NCI-H2171 treated with DMSO at 0.1 percent for 48 hours (cell line): ENCODE measurements around the gene ZNF646.
"Not testable (repeated sequence)": the region's sequence is repeated elsewhere in the genome, so short reads cannot be mapped to it uniquely, and the experiment has no call there.

ENCODE experiments used
- DNase-seq: peaks from one replicate; lab custom pipeline; 2025; lab: John Stamatoyannopoulos, UW

The ZNF646 gene

DNA sequence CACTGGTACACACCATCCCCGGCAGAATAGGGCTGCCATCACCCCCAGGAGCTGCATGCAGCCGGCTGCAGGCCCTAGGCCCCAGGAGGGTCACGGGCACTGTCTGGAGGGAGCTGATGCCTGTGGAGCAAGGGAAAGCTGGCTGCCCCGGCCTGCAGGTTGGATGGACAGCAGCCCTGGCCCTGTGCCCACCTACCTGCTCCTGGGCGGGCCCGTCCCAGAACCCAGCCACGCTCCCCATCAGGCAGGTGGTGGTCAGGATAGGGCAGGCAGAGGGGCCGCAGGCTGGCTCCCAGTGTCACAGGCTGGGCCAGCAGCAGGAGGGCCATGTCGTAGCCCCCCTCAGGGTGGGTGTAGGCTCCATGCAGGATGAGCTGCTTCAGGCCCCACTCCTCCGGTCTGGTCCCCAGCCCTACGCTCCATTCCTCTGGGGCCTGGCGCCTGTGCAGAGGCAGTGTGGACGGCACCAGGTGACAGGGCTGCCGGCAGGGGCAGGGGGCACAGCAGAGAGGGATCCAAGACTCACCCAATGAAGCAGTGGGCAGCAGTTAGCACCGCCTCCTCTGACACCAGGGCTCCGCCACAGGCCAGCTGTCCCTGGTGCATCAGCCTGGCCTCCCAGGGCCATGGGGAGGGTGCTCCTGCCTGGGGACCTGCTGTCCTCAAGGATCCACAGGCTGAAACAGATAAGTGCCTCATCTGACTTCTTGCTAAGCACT is 10.5 kb downstream of the ZNF646 start:
- DNase-seq = no peak

DNA sequence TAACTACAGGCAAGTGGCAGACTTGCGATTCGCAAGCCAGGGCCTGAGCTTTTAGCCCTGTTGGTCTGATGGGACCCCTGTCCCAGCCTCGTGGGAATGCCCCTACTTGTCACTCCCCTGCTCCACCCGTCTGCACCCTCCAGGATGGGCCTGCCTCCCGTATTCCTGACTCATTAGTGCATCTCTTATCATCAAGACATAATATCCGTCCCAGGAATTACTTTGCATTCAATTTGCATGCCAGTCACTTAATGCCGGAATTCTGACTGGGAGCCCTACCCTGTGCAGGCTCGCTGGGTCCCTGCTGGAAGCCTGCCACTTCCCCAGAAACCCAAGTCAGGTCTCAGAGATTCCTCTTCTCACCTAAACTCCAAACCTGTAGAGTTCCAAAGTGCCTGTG is 11.2 kb downstream of the ZNF646 start:
- no peak for DNase-seq

- DNase-seq = no peak
Measured at GRCh38 chr16:31085873-31086628, 11.8 kb downstream of the ZNF646 start.

DNA sequence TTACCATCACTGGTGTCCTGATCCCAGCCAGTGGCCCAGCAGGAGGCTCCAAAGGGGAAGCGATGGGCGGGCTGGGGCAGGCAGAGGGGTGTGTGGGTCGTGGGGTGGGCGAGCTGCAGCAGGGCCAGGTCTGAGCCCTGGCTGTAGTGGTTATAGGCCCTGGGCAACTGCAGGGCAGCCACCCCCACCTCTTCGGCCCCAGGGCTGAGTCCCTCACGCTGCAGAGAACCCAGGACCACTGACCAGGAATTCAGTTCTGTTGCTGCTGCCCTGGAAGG is 12.3 kb downstream of the ZNF646 start:
- no peak for DNase-seq

- DNase-seq = no peak
Measured at GRCh38 chr16:31087481-31087880, 13.3 kb downstream of the ZNF646 start.

GRCh38 chr16:31087971-31088370 is 13.7 kb downstream of the ZNF646 start:
- DNase-seq = no peak

GRCh38 chr16:31088459-31089183 is 14.4 kb downstream of the ZNF646 start, which contains the start of gene PRSS53:
Gene PRSS53, minus strand, starts transcription at chr16:31088943. Its CDS starts 134 bp downstream, at chr16:31088809.
- peak; percentile 33 for DNase-seq

GRCh38 chr16:31089199-31089598 is 15.0 kb downstream of the ZNF646 start:
- no peak for DNase-seq

GRCh38 chr16:31090540-31090939 is 16.3 kb downstream of the ZNF646 start:
- no peak for DNase-seq

DNA sequence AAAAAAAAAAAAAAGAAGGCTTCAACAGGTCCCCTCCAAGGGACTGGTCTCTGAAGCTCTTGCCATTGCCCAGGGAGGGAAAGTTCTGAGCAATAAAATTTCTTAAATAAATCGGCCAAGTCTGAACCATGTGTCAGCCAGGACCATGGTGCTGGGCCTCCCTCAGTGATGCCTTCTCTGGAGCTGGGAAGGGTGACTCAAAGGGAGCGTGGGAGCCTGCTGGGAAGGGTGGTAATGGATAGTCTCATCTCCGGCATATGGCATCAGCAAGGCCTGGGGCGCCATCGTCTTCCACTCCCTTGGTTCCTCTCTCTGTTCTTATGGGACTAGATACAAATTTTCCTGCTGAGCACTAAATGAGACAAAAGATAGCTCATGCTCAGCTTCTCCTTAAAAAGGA is 18.1 kb downstream of the ZNF646 start:
- DNase-seq = no peak

DNA sequence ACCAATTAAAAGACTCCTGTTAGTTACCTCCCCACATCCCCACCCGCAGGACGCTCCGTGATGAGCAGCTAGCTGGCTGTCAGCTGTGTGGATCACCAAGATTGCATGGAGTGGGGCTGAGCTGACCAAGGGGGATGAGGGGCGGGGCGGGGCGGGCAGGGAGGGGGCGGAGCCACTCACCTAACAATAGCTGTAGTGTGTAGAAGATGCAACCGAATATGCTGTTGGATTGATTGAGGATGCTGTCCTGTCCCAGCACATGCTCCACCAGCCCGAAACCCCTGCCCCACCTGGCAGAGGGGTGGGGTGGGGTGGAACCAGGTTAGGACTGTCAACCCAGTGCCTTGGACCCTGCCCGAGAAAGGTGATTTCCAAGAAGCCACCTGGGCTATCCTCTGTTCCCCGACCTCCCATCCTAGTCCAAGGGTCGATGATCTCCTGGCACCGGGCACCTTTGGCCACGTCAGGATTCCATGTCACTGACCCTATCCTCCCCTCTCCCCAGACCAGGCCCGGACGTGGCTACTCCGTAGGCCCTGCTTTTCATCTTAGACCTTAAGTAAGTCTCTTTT is 19.0 kb downstream of the ZNF646 start:
- DNase-seq = no peak

DNA sequence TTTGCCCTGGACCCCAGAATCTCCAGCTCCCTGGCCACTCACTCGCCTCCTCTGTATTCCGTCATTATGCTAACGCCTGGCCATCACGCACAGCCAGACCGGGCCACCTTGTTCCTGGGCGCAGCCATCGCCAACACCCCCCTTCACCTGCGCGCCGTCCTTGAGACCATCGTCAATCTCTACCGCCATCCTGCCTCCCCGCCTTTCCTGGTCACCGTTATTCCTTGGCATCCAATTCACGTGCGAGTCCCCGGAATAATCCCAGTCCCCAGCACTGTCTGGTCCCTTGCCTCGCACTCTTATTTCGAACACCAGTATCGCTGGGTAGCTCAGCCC is 19.8 kb downstream of the ZNF646 start:
- DNase-seq = no peak

GRCh38 chr16:31094424-31095120 is 20.4 kb downstream of the ZNF646 start, which contains the start of gene VKORC1:
Gene VKORC1, minus strand, starts transcription at chr16:31094797. Its CDS starts 68 bp downstream, at chr16:31094729.
- peak; percentile 97 for DNase-seq

DNA sequence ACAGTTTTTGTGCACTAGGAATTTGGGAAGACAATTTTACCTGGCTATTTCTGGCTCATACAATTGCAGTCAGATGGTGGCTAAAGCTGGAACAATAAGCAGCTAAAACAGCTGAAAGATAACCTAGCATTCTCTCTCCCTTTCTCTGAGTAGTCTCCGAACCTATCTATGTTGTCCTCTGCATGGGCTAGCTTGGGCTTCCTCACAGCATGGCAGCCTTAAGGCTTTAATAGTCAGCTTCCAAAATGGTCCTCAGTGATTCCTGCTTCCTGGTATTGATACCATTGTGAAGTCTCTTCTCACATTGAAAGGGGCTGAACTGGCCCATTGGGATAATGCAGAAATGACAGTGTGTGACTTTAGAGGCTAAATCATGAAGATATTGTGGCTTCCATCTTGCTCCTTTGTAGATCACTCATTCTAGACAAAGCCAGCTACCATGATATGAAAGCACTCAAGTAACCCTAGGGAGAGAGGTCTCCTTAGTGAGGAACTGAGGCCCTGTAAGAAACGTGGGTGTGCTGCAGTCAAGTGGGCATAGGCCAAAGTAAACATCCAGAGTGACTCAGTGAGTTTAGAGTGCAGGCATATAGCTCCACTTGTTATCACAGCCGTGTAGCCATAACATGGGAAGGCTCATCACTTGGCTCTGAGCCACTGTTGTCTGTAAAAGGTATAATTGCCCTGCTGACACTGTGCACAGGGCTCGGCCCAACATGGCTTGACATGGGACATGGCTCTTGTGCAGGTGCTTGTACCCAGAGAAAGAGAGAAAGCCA is 25.8 kb downstream of the ZNF646 start:
- no peak for DNase-seq

DNA sequence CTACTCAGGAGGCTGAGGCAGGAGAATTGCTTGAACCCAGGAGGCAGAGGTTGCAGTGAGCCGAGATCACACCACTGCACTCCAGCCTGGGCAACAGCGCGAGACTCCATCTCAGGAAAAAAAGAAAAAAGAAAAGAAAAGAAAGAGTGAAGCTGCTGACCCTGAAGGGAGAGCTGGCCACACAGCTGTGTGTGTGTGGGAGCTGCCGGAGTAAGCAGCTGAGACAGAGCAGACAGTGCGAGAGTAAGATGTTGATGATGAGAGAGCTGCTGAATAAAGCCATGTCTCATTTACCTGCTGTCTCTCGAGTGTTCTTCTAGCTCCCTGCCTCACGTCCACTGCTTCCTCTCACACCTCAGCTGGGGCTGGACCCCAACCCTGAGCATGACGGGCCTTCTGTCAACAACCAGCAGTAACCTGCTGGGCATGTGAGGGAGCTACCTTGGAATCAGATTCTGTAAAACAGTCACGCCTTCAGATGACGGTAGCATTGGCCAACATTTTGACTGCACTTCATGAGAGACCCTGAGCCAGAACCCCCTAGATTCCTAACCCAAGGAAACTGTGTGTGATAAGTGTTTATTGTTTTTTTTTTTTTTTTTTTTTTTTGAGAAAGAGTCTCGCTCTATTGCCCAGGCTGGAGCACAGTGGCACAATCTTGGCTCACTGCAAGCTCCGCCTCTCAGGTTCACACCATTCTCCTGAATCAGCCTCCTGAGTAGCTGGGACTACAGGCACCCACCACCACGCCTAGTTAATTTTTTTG is 26.8 kb downstream of the ZNF646 start:
- not testable (repeated sequence) for DNase-seq

DNA sequence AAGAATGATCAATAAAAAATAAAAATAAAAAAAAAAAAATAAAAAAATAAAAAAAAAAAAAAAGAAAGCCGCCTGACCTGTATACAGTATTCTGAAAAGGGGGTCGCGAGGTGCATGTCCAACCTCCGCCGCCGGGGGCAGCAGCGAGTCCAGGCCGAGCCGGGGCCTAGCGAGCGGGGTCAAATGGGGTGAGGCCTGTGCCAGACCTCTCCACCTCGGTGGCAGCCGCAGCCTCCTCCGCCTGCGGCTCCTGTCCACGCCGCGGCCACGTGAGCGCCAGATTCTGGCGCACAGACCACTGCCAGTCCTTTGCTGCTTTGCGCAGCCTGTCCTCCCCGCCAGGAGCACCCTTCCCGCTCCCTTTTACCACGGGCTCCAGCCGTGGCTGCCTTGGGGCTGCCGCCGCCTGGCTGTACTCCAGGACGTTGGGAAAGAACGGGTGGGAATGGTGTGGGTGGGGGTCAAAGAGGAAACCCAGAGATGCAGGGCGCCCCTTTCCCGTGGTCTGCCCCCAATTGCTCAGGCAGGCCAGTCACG is 31.5 kb downstream of the ZNF646 start:
- DNase-seq = peak; percentile 32

DNA sequence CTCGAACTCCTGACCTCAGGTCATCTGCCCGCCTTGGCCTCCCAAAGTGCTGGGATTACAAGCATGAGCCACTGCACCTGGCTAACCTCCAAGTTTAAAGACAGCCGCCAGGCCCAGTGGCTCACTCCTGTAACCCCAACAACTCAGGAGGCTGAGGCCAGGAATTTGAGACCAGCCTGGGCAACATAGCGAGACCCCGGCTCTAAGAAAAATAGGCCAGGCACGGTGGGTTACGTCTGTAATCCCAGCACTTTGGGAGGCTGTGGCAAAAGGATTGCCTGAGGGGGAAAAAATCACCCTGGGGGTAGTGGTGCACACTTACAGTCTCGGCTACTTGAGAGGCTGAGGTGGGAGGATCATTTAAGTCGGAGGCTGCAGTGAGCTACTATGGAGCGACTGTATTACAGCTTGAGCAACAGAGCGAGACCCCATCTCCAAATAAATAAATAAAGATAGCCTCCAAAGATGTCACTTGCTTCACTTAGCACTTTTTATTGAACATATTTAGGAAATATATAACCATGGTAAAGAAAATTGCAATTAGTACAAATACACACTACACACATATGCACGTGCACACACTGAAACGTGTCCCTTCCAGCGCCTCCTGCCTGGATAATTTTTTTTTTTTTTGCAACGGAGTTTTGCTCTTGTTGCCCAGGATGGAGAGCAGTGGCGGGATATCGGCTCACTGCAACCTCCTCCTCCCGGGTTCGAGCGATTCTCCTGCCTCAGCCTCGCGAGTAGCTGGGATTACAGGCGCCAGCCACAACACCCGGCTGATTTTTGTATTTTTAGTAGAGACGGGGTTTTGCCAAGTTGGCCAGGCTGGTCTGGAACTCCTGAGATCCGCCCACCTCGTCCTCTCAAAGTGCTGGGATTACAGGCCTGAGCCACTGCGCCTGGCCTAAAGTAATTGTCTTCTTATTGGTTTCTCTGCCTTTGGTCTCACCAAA is 32.6 kb downstream of the ZNF646 start:
- no peak for DNase-seq

DNA sequence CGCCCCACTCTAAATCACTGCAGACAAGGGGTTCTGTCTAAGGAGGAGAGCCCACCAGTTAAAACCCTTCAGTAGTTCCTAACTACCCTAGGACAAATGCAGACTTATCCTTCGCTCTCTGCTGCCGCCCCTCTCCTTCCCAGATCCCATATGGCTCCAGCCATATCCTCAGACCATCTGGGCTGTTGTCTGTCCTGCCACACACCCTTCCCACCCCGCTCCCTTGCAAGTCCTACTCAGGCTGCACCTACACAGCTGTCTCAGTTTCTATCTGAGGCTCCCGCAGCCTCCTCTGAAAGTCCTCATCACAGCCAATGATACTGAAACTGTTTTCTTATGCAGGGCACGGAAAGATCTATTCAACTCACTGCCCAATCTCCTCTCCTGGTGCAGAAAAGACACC is 33.2 kb downstream of the ZNF646 start:
- DNase-seq = peak; percentile 21
